ENCODE results near the gene PRSS2. TPM values are rescaled to one million over a fixed set of nuclear protein-coding genes. Genes with fewer than 3 reads are reported as not detected.

Gene PRSS2
- total and polyA plus RNA-seq, 9 of the 15 experiments (the other 6 are each of a cell fraction or from before 2014, with no cell fraction given): 1.3 to 23.9 (median 3.8) TPM

DNA sequence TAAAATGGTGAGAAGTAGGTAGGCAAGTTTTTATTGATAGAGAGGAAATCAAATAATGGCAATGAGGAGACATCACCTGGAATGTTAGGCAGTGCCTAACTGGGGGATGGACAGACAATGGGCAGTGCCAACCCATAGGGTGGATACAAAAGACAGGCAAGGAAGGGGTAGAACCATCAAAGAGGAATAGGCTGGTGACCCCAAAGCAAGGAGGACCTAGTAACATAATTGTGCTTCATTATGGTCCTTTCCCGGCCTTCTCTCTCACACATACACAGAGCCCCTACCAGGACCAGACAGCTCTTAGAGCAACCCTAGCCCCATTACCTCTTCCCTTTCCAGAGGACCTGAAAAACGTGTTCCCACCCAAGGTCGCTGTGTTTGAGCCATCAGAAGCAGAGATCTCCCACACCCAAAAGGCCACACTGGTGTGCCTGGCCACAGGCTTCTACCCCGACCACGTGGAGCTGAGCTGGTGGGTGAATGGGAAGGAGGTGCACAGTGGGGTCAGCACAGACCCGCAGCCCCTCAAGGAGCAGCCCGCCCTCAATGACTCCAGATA, 30.0 kb downstream of the PRSS2 start:
- H3K27ac ChIP-seq (ENCODE audit: extremely low read depth, low read depth, low read length): no peak overlapping the region
- ChIA-PET POLR2A (interaction anchor here (0.8 kb wide), 1 partner anchor 9 kb away, joined by 3 read pairs; no protein-coding TSS in a partner anchor), CTCF (ENCODE audit: low intra/inter-chr PET ratio) (no interaction called here)
- H4K20me1 ChIP-seq (replicated peaks; ENCODE audit: control insufficient read depth, insufficient read depth, low read length): no peaks in the 10 kb centered on the region
- H3K79me2 ChIP-seq (ENCODE audit: control insufficient read depth, insufficient read depth, low read length): no peaks in the 10 kb centered on the region; the same call in 2 of the 3 replicates
- no peak overlapping the region for H3K4me3 ChIP-seq
- no peak for DNase-seq (ENCODE audit: extremely low read depth in 1 of 4, low spot score in 3 of 4)
- intact Hi-C loops (cut with micrococcal nuclease) (no loop called here), in situ Hi-C loops (cut with MboI) (no loop called here)
- no peak for ATAC-seq
- H2AFZ ChIP-seq (ENCODE audit: low read depth, low read length): no peak overlapping the region
- H3K9me3 ChIP-seq (replicated peaks; ENCODE audit: control insufficient read depth, insufficient read depth, low read depth, low read length): no peaks in the 10 kb centered on the region
- H3K36me3 ChIP-seq (ENCODE audit: control insufficient read depth, insufficient read depth, low read length): no peaks in the 10 kb centered on the region
- H3K4me1 ChIP-seq (replicated peaks in 1 of 2; ENCODE audit: control insufficient read depth in 2 of 2, insufficient read depth in 2 of 2, low read length in 2 of 2): peaks cover 10 to 14% of the 10 kb centered on the region in 2 experiments; a peak in 3 of 5 replicates
- peaks cover 6 to 28% of the 10 kb centered on the region in 2 experiments for H3K27me3 ChIP-seq (ENCODE audit: control insufficient read depth in 2 of 2, insufficient read depth in 2 of 2, low read length in 2 of 2)
- no peak overlapping the region for H3K9ac ChIP-seq (ENCODE audit: insufficient read depth in 1 of 2, low read depth in 2 of 2, low read length in 2 of 2)
- no peaks in the 10 kb centered on the region for H3K9me1 ChIP-seq (ENCODE audit: control insufficient read depth, insufficient read depth, low read length)
- no peak for FAIRE-seq
- H3K4me2 ChIP-seq (ENCODE audit: insufficient read depth, low read length): no peak overlapping the region
- TF ChIP-seq HMGN3 (IDR thresholded peaks at IDR 0.05; ENCODE audit: borderline replicate concordance, extremely low read depth, insufficient read length, low read depth, low read length): no peak
- TF ChIP-seq, protein P1, sequence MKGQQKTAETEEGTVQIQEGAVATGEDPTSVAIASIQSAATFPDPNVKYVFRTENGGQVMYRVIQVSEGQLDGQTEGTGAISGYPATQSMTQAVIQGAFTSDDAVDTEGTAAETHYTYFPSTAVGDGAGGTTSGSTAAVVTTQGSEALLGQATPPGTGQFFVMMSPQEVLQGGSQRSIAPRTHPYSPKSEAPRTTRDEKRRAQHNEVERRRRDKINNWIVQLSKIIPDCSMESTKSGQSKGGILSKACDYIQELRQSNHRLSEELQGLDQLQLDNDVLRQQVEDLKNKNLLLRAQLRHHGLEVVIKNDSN (CRISPR knock-in tag; IDR thresholded peaks at IDR 0.05): no peak
- TF ChIP-seq, protein P2, sequence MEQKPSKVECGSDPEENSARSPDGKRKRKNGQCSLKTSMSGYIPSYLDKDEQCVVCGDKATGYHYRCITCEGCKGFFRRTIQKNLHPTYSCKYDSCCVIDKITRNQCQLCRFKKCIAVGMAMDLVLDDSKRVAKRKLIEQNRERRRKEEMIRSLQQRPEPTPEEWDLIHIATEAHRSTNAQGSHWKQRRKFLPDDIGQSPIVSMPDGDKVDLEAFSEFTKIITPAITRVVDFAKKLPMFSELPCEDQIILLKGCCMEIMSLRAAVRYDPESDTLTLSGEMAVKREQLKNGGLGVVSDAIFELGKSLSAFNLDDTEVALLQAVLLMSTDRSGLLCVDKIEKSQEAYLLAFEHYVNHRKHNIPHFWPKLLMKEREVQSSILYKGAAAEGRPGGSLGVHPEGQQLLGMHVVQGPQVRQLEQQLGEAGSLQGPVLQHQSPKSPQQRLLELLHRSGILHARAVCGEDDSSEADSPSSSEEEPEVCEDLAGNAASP (IDR thresholded peaks at IDR 0.05): no peak
- TF ChIP-seq, protein P3, sequence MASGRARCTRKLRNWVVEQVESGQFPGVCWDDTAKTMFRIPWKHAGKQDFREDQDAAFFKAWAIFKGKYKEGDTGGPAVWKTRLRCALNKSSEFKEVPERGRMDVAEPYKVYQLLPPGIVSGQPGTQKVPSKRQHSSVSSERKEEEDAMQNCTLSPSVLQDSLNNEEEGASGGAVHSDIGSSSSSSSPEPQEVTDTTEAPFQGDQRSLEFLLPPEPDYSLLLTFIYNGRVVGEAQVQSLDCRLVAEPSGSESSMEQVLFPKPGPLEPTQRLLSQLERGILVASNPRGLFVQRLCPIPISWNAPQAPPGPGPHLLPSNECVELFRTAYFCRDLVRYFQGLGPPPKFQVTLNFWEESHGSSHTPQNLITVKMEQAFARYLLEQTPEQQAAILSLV (tag; IDR thresholded peaks at IDR 0.05): no peak
- TF ChIP-seq, protein P4, sequence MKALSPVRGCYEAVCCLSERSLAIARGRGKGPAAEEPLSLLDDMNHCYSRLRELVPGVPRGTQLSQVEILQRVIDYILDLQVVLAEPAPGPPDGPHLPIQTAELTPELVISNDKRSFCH (CRISPR knock-in tag; IDR thresholded peaks at IDR 0.05): no peak
- TF ChIP-seq, protein P4 (tag; IDR thresholded peaks at IDR 0.05): peak; percentile 74
- no peak for TF ChIP-seq SAFB (IDR thresholded peaks at IDR 0.05; ENCODE audit: borderline replicate concordance, low read depth, low read length)
- no peak for TF ChIP-seq MEF2A (IDR thresholded peaks at IDR 0.05; ENCODE audit: control insufficient read depth, low read depth, low read length)
- no peak for TF ChIP-seq RUNX1 (IDR thresholded peaks at IDR 0.05; ENCODE audit: low read depth)
- WGBS (ENCODE audit: insufficient coverage, low coverage, missing lambda C conversion rate): 14% methylated on average over 7 of the region's 7 CpGs
- no TSS peak for BruUV-seq (replicated peaks)

Measured in K562 (cell line).